Measurements from ENCODE around the gene ABR.
A peak's percentile ranks its signal among the peaks of the same experiment; 100 is the strongest.

ABR gene

DNA sequence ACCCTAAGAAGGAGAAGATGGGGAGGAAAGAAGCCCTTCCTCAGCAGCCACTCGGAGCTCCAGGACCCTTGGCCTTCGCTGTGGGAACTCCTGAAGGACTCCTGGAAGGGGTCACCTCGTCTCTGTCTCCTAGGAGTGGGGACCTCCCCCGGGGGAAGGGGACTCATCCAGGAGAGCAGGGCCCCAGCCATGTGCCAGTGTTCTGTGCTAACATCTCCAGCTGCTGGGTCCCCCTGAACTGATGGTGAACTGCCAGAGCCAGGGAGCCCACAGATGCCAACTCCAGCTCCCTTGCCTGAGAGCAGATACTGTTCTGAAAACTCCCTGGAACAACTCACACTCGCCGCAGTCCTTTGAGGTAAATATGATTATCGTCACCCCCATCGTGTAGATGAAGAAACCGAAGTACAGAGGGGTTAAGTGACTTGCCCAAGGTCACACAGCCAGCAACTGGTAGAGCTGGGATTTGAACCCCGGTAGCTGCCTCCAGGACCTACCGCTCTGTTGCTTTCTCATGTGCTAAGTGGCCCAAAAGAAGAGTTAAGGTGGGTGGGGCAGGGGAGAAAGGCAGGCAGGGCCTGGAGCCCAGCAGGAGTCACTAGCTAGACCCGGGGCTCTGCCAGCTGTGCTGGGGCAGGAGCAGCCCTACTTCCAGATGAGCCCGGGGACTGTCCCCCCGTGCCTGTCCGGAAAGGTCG, 172.3 kb downstream of the ABR start:
- H3K23ac ChIP-seq (ENCODE audit: low read length in 2 of 2) = no peak overlapping the region
- H3K27me3 ChIP-seq (ENCODE audit: control insufficient read depth in 1 of 2, insufficient read depth in 1 of 2, low read length in 2 of 2) = no peaks in the 10 kb centered on the region
- H3K79me1 ChIP-seq (replicated peaks; ENCODE audit: low read length, poor library complexity, severe bottlenecking) = peaks cover 22% of the 10 kb centered on the region
- H3K9me3 ChIP-seq (ENCODE audit: control insufficient read depth, low read length) = no peaks in the 10 kb centered on the region
- no peak overlapping the region for H2BK15ac ChIP-seq (ENCODE audit: low read depth, poor library complexity, severe bottlenecking)
- H3K14ac ChIP-seq (ENCODE audit: low read length in 2 of 2) = no peak overlapping the region
- DNase-seq = no peak
- H3K4me1 ChIP-seq (ENCODE audit: control insufficient read depth, insufficient read depth, low read depth, low read length) = peaks cover 22% of the 10 kb centered on the region
- 96% methylated on average over 16 of the region's 16 CpGs for WGBS
- no peak overlapping the region for H4K8ac ChIP-seq (ENCODE audit: low read length)
- no peak overlapping the region for H2AK5ac ChIP-seq (ENCODE audit: low read length, severe bottlenecking)
- no peak overlapping the region for H2BK5ac ChIP-seq (ENCODE audit: low read depth, low read length, poor library complexity, severe bottlenecking)
- no peak overlapping the region for H3K4me2 ChIP-seq (ENCODE audit: low read length, poor library complexity, severe bottlenecking)
- no peak overlapping the region for H3K4me3 ChIP-seq (ENCODE audit: insufficient read depth in 1 of 2, low read depth in 1 of 2, low read length in 2 of 2)
- H3K27ac ChIP-seq (ENCODE audit: low read length, poor library complexity, severe bottlenecking) = no peak overlapping the region
- H3K36me3 ChIP-seq (ENCODE audit: control insufficient read depth in 1 of 2, insufficient read depth in 2 of 2, low read depth in 1 of 2, low read length in 2 of 2) = peaks cover 75 to 93% of the 10 kb centered on the region in 2 experiments
- no peak overlapping the region for H2BK120ac ChIP-seq (ENCODE audit: low read depth, low read length)
- no peak overlapping the region for H2AFZ ChIP-seq (ENCODE audit: low read depth, low read length)
- H4K91ac ChIP-seq (ENCODE audit: low read length) = no peak overlapping the region
- no peak overlapping the region for H3K4ac ChIP-seq (ENCODE audit: low read depth in 1 of 2, low read length in 2 of 2)
- H3K9ac ChIP-seq (ENCODE audit: low read length) = peak overlapping the region; percentile 29
- H3K18ac ChIP-seq (ENCODE audit: low read depth in 1 of 2, low read length in 2 of 2) = no peak overlapping the region
- no peak overlapping the region for H2BK12ac ChIP-seq (ENCODE audit: low read length in 2 of 2)

DNA sequence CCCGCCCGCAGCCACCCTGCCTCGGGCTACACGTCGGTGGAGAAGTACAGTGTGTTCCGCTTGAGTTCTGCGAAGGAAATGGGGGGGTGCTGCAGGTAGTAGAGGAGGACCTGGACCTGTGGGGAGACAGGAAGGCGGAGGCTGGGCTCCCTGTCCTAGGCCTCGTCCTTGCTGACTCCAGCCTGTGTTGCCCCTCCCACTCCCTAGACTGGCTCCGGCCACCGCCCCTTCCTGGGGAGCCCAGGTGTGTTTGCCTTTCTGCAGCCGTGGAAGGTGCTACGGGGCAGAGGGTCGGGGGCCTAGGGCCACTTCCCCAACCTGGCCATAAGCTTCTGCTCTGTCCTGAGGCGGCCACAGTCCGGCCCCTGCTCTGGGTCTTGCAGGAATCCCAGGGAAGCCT, 173.7 kb downstream of the ABR start:
- no peak overlapping the region for H3K14ac ChIP-seq (ENCODE audit: low read length in 2 of 2)
- H2BK120ac ChIP-seq (ENCODE audit: low read depth, low read length) = no peak overlapping the region
- WGBS = 97% methylated on average over 16 of the region's 16 CpGs
- no peak overlapping the region for H3K4ac ChIP-seq (ENCODE audit: low read depth in 1 of 2, low read length in 2 of 2)
- peaks cover 80 to 91% of the 10 kb centered on the region in 2 experiments for H3K36me3 ChIP-seq (ENCODE audit: control insufficient read depth in 1 of 2, insufficient read depth in 2 of 2, low read depth in 1 of 2, low read length in 2 of 2)
- no peak for DNase-seq
- no peaks in the 10 kb centered on the region for H3K27me3 ChIP-seq (ENCODE audit: control insufficient read depth in 1 of 2, insufficient read depth in 1 of 2, low read length in 2 of 2)
- no peak overlapping the region for H4K91ac ChIP-seq (ENCODE audit: low read length)
- H2BK12ac ChIP-seq (ENCODE audit: low read length in 2 of 2) = no peak overlapping the region
- no peak overlapping the region for H3K4me3 ChIP-seq (ENCODE audit: insufficient read depth in 1 of 2, low read depth in 1 of 2, low read length in 2 of 2)
- peaks cover 19% of the 10 kb centered on the region for H3K79me1 ChIP-seq (replicated peaks; ENCODE audit: low read length, poor library complexity, severe bottlenecking)
- H3K18ac ChIP-seq (ENCODE audit: low read depth in 1 of 2, low read length in 2 of 2) = no peak overlapping the region
- H3K23ac ChIP-seq (ENCODE audit: low read length in 2 of 2) = no peak overlapping the region
- no peak overlapping the region for H2BK5ac ChIP-seq (ENCODE audit: low read depth, low read length, poor library complexity, severe bottlenecking)
- no peak overlapping the region for H2AFZ ChIP-seq (ENCODE audit: low read depth, low read length)
- no peak overlapping the region for H3K27ac ChIP-seq (ENCODE audit: low read length, poor library complexity, severe bottlenecking)
- no peak overlapping the region for H2AK5ac ChIP-seq (ENCODE audit: low read length, severe bottlenecking)
- no peak overlapping the region for H3K9ac ChIP-seq (ENCODE audit: low read length)
- H3K9me3 ChIP-seq (ENCODE audit: control insufficient read depth, low read length) = no peaks in the 10 kb centered on the region
- peaks cover 35% of the 10 kb centered on the region for H3K4me1 ChIP-seq (ENCODE audit: control insufficient read depth, insufficient read depth, low read depth, low read length)
- no peak overlapping the region for H3K4me2 ChIP-seq (ENCODE audit: low read length, poor library complexity, severe bottlenecking)
- no peak overlapping the region for H4K8ac ChIP-seq (ENCODE audit: low read length)
- H2BK15ac ChIP-seq (ENCODE audit: low read depth, poor library complexity, severe bottlenecking) = no peak overlapping the region

DNA sequence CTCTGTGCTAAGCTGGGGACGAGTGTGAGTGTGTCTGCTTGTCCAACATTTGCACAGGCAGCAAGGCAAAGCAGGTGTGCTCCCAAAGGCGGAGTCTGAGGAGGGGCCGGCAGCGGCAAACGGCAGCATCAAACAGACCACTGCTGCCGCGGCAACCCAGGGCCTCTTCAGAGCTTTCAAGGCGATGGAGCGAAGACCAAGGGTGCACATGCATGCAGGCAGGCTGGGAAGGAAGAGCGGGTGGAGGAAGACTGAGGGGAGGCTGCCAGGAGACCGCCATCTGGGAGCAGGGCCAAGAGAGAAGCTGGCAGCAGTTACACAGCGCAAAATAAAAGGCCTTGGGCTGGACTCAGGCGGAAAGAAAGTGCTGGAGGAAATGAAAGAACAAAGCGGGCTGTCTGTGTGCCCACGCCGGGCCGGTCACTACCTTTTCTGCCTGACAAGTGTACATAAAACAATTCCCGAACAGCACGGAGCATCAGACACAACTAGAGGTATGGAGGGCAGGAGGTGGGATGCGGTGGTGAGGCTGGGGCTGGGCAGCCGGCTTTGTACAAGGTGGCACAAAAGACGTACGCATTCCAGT, 174.3 kb downstream of the ABR start:
- Histone ChIP-seq H2BK5ac (ENCODE audit: low read depth, low read length, poor library complexity, severe bottlenecking) (no peak overlapping the region), H3K18ac (ENCODE audit: low read depth in 1 of 2, low read length in 2 of 2) (no peak overlapping the region), H3K36me3 (ENCODE audit: control insufficient read depth in 1 of 2, insufficient read depth in 2 of 2, low read depth in 1 of 2, low read length in 2 of 2) (peaks cover 81 to 91% of the 10 kb centered on the region in 2 experiments), H2BK120ac (ENCODE audit: low read depth, low read length) (no peak overlapping the region), H3K23ac (ENCODE audit: low read length in 2 of 2) (no peak overlapping the region), H4K91ac (ENCODE audit: low read length) (no peak overlapping the region), H3K27ac (ENCODE audit: low read length, poor library complexity, severe bottlenecking) (no peak overlapping the region), H3K79me1 (replicated peaks; ENCODE audit: low read length, poor library complexity, severe bottlenecking) (peaks cover 19% of the 10 kb centered on the region), H2AK5ac (ENCODE audit: low read length, severe bottlenecking) (no peak overlapping the region), H3K27me3 (ENCODE audit: control insufficient read depth in 1 of 2, insufficient read depth in 1 of 2, low read length in 2 of 2) (no peaks in the 10 kb centered on the region), H2BK12ac (ENCODE audit: low read length in 2 of 2) (no peak overlapping the region), H3K14ac (ENCODE audit: low read length in 2 of 2) (no peak overlapping the region), H2BK15ac (ENCODE audit: low read depth, poor library complexity, severe bottlenecking) (no peak overlapping the region), H3K4me1 (ENCODE audit: control insufficient read depth, insufficient read depth, low read depth, low read length) (peaks cover 38% of the 10 kb centered on the region), H3K4me3 (ENCODE audit: insufficient read depth in 1 of 2, low read depth in 1 of 2, low read length in 2 of 2) (no peak overlapping the region), H2AFZ (ENCODE audit: low read depth, low read length) (no peak overlapping the region), H3K9ac (ENCODE audit: low read length) (no peak overlapping the region), H3K9me3 (ENCODE audit: control insufficient read depth, low read length) (no peaks in the 10 kb centered on the region), H3K4me2 (ENCODE audit: low read length, poor library complexity, severe bottlenecking) (no peak overlapping the region), H4K8ac (ENCODE audit: low read length) (peak overlapping the region; percentile 43), H3K4ac (ENCODE audit: low read depth in 1 of 2, low read length in 2 of 2) (no peak overlapping the region)
- no peak for DNase-seq
- 94% methylated on average over 23 of the region's 23 CpGs for WGBS

DNA sequence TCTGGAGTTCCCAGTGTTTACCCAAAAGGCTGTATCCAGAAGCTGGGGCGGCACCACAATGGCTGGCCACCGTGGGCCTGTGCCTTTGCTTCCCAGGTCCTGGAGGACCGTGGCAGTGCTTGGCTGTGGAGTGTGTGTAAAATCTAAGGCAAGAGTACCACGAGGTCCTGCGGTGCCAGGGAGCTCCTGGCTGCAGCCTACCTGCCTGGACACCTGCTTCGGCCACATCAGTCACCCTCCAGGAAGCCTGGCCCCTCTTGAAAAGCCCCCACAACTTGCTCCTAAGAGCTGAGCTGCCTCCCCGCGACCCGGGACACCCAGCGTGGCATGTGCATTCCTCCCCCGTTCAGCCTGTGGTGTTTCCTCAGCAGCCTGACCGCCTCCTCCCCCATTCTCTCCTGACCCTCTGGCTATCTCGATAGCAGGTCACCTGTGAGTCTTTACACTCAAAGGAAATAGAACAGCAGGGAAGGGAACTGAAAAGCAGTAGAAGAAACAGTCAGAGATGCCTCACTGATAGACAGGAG, 174.9 kb downstream of the ABR start:
- Histone ChIP-seq H3K27ac (ENCODE audit: low read length, poor library complexity, severe bottlenecking) (no peak overlapping the region), H3K14ac (ENCODE audit: low read length in 2 of 2) (no peak overlapping the region), H3K79me1 (replicated peaks; ENCODE audit: low read length, poor library complexity, severe bottlenecking) (peaks cover 19% of the 10 kb centered on the region), H4K8ac (ENCODE audit: low read length) (no peak overlapping the region), H3K4me1 (ENCODE audit: control insufficient read depth, insufficient read depth, low read depth, low read length) (peaks cover 38% of the 10 kb centered on the region), H3K9me3 (ENCODE audit: control insufficient read depth, low read length) (no peaks in the 10 kb centered on the region), H4K91ac (ENCODE audit: low read length) (no peak overlapping the region), H2BK120ac (ENCODE audit: low read depth, low read length) (peak overlapping the region; percentile 50), H3K4me2 (ENCODE audit: low read length, poor library complexity, severe bottlenecking) (no peak overlapping the region), H2AK5ac (ENCODE audit: low read length, severe bottlenecking) (no peak overlapping the region), H2BK5ac (ENCODE audit: low read depth, low read length, poor library complexity, severe bottlenecking) (no peak overlapping the region), H3K4me3 (ENCODE audit: insufficient read depth in 1 of 2, low read depth in 1 of 2, low read length in 2 of 2) (no peak overlapping the region), H3K9ac (ENCODE audit: low read length) (no peak overlapping the region), H2BK12ac (ENCODE audit: low read length in 2 of 2) (no peak overlapping the region), H3K27me3 (ENCODE audit: control insufficient read depth in 1 of 2, insufficient read depth in 1 of 2, low read length in 2 of 2) (no peaks in the 10 kb centered on the region), H2BK15ac (ENCODE audit: low read depth, poor library complexity, severe bottlenecking) (no peak overlapping the region), H2AFZ (ENCODE audit: low read depth, low read length) (no peak overlapping the region), H3K18ac (ENCODE audit: low read depth in 1 of 2, low read length in 2 of 2) (no peak overlapping the region), H3K23ac (ENCODE audit: low read length in 2 of 2) (no peak overlapping the region), H3K36me3 (ENCODE audit: control insufficient read depth in 1 of 2, insufficient read depth in 2 of 2, low read depth in 1 of 2, low read length in 2 of 2) (peaks cover 81 to 88% of the 10 kb centered on the region in 2 experiments), H3K4ac (ENCODE audit: low read depth in 1 of 2, low read length in 2 of 2) (no peak overlapping the region)
- WGBS = 95% methylated on average over 12 of the region's 13 CpGs
- DNase-seq = no peak
